Fibroblast of skin of right quadriceps (primary cell): ENCODE measurements around the gene PODXL2.
"Not testable (repeated sequence)": the region's sequence is repeated elsewhere in the genome, so short reads cannot be mapped to it uniquely, and the experiment has no call there.

ENCODE experiments used
- DNase-seq: peaks from one replicate; pipeline ENCODE4 v3.0.0-alpha.2; 2013

PODXL2 gene

DNA sequence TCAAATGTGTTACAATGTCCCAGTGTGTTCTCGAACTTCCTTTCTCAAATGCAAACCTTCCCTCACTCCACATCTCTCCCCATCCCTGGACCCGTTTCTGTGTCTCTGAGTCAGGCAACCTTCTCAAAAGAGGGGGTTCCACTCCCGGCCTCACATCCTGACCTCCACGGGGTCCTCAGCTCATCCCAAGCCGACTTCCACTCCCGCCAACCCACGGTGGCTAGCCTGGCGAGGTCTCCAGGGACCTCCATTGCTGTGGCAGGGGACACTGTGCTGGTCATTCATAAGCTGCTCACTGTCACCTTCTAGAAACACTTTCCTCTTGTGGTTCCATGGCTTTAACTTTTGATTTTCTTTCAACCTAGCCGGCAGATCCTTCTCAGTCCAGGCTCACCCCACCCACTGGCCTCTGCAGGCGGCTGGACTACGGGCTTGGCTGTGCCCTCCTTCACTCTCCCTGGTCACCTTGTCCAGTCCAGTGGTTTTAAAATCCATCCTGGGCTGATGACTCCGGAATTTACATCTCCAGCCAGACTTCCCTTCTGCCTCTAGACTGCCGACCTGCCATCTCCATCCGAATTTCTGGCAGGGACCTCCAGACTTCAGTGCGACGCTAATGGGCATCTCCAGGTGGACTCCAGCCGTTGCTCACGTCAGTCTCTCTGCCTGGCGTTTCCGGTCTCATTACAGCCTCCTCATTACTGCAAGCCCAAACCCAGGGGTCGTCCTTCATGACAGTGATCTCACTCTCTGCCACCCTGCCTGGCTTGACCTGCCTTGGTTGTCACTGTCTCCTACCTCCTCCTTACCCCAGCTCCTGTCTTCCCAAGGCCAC, 63.7 kb downstream of the PODXL2 start:
- no peak for DNase-seq

DNA sequence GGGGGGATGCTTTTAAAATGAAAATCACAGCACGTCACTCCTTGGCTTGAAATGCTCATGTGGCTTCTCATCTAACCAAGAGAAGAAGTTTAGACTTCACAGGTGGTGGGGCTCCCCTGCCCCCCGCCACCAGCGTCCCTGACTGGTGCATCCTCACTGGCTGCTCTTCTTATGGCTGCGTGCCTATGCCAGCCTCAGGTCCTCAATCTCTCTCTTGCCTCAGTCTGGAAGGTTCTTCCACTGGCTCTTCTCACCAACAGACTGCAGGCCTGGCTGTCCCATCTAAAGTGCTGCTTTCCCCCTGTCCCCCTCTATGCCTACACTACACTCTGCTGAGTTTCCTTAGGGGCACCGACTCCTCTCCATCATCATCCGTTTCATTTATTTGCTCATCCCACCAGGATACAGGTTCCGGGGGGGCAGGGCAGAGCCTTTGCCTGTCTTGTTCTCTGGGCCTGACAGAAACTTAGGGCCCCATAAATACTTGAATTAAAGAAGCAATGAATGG, 64.4 kb downstream of the PODXL2 start:
- no peak for DNase-seq

DNA sequence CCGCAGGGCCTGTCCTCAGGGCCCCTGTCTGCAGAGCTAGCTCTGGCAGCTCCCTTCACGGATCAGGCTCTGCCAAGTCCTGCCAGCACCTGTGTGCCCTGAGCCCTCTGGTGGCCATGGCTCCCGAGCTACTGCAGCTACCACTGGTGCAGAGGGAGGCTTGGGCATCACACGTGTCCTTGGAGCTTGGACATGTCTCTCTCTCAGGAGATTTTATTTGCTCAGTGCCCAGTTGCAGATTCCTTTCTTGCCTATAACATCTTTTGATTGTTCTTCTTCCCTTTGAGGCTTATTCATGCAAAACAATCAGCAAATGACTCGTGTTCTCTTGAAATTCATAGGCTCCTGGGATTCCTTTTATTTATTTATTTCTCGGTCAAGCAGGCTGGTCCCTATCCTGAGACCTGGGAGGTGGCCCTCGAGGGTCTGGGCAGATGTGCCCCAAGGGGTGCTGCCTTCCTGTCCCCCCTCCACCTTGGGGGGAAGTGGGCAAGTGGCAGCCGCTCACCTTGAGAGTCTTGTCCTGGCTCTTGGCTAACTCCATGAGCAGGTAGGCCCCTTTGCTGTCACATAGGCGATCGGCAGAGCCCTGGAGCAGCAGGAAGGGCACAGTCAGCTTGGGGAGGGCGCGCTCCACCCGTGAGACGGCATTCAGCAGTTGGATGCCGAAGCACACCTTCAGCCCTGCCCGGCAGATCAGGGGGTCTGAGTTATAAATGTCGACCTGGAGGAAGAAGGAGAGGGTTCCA, 65.7 kb downstream of the PODXL2 start:
- DNase-seq: no peak

DNA sequence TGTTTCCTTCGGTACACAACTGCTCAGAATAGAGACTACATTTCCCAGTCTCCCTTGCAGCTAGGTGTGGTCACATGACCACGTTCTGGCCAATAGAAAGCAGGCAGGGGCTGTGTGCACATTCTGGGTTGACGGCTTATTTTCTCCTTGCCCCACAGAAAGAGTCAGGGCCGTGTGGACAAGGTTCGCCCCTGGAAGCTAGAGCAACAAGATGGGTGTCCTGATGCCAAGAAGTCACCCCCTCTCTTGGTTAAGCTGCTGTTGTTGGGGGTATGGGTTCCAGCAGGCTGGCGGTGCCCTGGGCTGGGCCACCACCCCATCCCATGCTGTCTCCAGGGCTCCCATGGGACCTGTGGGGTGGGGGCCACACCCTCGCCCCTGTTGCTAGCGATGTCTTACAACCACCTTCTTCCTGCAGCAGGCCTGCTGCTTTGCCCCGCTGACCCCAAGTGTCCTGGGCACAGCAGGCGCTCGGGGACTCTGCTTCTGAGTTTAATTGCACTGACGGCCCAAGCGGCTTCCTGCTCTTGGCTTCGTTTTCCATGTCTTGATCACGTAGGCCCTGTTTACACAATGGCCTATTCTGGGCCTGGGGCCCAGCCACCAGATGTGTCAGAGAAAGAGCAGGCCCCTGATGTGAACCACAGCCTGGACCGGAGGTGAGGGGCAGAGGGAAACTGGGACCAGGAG, 68.7 kb downstream of the PODXL2 start:
- DNase-seq: peak; percentile 87

DNA sequence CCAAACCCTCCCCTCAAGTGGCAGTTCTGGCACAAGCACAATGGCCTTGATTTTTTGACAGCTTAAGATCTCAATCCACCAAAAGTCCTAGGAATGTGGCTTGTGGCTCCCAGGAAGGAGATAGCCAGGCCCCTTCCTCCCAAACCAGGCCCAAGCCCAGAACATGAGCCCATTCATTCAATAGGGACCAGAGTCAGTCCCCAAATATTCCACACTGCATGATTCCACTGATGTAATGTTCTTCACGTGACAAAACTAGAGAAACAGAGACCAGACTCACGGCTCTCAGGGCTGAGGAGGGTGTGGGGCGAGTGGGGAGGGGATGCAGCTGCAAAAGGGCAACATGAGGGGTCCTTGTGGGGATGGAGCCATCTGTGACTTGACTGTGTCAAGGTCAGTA, 69.3 kb downstream of the PODXL2 start:
- no peak for DNase-seq

DNA sequence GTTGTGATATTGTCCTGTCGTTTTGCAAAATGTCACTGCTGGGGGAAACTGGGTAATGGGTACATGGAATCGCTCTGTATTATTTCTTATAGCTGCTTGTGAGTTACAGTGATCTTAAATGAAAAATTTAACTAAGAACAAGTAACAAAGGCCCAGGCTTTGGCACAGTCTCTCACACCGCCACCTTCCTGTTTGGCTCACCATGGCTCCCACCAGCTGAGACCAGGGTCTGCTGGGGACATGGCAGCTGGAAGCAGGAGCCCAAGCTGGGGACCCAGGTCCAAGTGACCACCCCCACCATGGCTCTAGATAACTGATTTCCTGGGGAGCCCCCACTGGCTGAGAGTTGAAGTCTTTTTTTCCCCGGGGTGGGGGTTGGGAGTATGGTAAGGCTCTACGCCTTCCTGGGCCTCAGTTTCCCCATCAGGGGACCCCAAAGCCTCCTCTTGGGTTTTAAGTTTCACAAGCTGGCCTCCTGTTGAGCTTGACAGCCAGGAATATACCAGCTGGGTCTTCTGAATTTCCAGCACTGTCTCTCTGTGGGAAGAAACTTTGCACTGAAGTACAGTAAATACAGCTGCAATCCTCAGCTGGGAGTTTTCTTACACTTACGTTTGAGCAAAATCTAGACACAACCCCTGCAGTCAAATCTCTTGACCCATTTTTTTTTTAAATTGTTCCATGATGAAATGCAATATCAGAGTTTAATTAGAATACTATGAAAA, 69.9 kb downstream of the PODXL2 start:
- no peak for DNase-seq

DNA sequence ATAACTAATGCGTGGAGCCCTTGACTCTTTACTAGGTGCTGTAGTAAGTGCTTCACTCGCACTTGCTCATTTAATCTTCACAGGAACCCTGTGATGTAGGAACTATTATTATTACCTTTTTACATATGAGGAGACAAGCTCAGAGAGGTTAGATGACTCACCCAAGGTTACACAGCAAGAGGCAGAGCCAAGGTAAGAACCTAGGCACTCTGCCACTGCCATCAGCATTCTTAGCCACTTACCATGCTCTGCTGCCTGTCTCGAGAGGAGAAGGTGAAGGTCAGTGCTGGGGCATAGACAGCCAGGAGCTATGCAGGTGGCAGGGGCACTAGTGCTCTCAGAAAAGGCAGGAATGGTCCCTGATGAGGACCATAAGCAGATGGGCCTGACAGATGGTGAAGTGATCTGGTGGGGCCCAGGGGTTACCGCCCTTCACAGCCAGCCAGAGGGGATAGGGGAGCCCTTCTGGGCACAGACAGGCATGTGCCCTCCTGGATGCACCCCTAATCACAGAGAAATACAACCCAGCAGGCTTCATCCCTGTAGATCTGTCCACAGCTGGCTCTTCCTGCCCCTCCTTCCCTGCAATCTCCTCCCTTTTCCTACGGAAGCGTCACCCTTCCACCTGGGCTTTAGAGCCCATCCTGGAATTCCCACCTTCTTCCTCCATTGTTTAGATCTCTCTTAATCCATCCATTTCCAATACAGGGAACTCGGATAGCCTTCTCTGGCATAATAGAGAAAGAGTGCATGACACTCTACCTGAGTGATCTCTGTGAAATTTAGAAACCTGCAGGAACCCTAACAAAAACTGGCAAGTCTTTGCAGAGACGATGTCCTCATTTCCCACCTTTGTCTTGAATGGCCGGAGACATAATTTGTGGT, 70.7 kb downstream of the PODXL2 start:
- DNase-seq: no peak

DNA sequence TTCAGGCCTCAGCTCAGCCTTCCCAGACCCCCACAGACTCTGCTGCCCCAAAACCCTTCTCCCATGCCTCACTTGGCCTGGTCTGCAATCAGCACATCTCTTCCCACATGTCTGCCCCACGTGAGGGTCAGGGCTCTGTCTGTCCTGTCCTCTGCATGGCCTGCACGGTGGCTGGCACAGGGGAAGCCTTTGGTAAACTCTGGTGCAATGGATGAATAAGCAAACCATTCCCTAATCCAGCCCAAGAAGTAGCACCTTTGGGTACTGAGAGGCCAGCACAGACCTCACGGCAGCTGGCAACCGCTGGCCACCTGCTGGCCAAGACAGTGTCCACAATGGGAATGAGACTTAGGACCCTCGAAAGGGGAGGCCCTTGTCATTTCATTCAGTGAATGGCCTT, 71.4 kb downstream of the PODXL2 start:
- DNase-seq: no peak

DNA sequence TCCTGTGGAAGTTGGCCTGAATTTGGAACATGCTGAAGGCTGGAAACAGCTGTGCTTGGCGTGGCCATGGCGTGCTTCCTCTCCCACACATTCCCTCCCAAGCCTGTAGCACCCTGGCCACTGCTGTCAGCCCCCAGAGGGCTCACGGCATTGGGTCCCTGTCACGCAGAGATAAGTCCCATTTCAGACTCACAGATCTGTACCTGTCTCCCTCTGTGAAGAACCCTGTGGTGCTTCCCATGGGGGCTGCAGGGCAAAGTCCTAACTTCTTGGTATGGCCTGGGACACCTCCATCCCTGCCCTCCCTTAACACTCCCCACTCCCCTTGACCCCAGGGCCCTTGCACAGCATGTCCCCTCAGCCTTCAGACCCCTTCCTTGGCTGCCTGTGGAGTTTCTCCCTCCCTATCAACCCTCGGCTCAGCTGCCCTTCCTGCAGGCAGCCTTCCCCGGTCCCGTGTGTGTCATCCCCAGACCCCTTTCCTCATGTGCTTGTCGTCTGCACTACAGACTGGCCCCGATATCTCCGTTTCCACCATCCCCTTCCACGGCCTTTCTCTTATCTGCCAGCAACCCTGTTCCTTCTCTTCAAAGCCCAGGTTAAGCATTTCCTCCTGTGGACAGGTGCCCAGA, 72.4 kb downstream of the PODXL2 start:
- no peak for DNase-seq

DNA sequence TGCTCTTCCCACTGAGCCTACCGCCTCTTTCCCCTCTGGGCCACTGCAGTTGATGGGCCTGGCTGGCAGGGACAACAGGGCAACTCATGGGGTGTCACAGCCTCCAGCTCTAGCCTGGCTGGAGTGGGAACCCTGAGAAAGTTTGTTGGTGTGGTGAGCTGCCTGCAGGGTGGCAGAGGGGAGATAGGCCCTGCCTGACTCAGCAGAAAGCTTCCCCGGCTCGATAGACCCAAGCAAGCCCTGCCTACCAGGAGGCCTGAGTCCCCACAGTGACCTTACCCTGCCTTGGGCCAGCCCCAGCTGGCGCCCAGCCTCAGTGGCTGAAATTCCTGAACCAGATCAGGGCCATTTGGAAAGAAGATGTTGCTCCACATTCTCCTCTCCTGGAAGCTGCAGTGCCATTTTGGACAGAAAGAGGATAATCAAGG, 73.2 kb downstream of the PODXL2 start:
- DNase-seq: no peak

DNA sequence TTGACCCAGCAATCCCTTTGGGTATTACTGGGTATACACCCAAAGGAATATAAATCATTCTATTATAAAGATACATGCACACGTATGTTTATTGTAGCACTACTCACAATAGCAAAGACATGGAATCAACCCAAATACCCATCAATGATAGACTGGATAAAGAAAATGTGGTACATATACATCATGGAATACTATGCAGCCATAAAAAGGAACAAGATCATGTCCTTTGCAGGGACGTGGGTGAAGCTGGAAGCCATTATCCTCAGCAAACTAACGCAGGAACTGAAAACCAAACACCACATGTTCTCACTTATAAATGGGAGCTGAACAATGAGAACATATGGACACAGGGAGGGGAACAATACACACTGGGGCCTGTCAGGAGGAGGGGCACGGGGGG, 75.9 kb downstream of the PODXL2 start:
- not testable (repeated sequence) for DNase-seq

DNA sequence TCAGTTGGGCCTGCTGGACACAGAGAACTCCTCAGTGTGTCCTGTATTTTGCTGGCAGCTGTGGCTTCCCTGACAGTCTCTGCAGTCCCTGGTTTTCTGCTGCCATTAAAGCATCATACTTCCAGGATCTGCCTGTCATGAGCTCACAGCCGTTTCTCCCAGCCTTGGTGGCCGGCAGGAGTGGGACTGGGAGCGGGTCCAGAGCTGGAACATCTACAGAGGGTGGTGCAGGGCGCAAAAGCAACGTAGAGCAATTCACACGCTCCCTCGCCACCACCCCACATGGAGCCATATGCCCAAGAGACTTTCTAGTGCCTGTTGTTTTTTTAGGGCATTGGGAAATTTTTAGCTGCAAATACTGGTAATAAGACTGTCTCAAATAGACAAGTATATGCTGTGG, 77.3 kb downstream of the PODXL2 start:
- DNase-seq: no peak

DNA sequence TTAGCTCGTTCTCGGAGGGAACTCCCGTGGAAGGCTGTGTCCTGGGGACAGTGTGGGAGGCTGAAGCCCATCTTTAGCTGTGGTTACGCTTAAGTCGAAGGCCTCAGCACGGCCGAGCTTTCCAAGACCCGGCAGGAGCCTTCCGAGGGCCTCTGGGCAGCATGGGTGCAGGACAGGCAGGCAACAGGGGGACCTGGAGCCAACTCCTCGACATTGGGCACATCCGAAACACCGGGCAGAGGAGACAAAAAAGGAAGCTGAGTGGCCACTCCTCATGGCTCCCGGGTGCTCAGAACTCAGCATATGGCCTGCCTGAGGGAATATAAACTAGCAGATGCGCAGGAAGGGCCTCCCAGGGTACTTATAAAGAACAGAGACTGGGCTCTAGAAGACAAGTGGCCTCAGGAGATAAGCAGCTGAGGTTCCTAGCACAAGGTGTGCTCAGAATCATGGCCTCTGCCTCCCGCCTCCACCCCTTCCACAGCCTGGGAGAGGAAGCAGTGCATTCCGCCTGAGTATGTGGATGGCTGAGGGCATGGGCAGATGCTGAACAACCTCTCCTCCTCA, 77.9 kb downstream of the PODXL2 start:
- DNase-seq: no peak

DNA sequence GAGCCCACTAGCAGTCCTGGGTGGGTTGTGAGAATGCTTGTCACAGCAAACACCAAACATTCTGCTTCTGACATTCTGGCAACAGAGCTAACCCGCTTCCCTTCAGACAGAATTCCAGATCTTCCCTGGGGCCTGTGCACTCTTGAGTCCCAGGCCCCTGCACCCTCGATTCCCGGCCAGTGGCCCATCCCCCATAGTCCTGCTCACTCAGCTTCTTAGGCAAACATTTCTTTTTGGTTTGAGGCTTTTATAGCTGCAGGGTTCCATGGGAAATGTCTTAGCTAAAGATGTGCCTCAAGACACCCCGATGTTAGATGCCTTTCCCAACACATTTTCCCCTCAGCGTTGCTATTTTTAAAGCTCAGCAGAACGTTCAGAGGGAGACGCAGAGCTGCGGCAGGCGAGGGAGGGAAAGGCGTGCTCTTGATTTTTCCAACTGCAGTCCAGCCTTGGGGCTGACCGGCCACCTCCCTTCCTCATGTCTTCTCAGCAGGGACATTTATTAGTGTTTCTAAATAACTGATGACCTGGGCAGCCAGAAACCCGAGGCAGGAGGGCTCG, 78.9 kb downstream of the PODXL2 start:
- no peak for DNase-seq

DNA sequence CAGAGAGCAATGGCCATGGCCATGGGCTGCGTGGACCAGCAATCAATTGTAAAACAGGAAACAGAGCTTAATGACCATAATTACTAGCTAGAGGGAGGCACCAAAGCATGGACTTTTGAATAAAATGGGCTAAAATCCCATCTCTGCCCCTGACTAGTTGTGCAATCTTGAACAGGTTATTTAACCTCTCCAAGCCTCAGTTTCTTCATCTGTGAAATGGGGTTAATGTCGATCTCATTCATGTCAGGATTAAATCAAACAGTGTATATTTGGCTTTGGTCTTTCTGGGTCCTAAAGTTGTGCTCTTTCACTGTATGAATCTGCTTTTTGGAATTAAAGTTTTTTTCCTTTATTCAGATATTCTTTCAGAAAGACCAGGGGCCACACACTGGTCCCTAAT, 79.9 kb downstream of the PODXL2 start:
- DNase-seq: no peak

DNA sequence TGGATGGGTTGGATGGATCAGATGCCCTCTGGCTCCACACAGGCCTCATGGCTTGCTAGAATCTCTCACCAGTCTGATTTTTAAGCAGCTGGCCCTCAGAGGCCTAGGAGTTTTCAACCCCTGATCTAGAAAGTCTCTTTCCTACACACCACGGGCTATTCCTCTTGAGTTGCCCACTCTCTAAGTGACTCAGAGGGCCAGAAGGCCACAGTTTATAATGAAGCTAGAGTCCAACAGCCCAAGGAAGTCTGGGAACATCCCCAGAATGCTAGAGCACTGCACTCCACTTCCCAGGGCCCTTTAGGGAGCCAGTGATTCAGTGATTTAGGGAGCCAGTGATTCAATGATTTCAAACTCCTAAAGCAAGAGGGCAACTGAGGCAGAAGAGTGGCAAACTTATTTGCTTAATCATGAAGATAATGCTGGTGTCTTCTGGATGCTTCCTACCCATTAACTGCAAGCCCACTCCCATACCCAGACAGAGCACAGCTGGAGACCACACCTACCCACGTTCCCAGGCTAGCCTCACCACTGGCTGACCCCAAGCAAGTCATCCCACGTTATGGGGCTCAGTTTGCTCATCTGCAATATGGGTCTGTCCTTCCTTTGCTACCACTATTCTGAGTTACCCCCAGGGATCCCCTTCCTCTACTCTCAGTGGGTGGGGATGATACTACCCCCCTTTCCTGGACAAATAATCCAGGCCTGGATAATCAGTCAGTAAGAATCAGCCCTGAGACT, 80.5 kb downstream of the PODXL2 start:
- DNase-seq: no peak

DNA sequence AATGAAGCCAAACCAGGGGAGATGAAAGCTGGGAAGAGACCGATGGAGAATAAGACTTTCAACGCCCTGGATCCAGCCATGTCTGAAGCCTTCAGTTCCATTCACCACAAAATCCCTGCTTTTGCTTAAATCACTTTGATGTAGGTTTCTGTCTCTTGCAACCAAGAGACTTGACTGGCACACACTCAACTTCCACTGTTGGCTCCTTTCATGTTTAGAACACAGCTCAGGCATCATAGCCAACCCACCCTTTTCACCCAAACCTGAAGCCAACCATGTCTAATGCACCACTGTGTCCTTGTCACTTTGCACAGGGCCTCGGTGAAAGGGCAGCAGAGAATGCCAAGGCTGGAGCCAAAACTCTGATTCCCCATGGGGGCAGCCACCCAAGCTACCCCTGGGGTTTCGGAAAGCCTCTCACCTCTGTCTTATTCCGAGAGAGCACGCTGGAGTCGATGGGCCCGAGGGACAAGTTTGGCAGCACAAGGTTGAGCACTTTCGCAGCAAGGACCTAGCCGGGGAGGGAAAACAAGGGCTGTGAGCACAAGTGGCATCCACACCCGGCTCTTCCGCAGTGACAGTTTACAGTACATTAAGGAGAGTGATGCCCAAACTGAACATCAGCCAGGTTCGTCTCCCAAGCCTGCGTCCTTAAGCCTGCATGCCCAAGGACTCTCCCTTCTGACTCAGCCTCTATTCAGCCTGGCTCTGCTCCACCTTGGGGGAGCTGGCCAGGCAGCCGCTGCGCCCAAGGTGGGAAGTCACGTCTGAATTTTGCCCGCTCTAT, 81.4 kb downstream of the PODXL2 start:
- DNase-seq: no peak

DNA sequence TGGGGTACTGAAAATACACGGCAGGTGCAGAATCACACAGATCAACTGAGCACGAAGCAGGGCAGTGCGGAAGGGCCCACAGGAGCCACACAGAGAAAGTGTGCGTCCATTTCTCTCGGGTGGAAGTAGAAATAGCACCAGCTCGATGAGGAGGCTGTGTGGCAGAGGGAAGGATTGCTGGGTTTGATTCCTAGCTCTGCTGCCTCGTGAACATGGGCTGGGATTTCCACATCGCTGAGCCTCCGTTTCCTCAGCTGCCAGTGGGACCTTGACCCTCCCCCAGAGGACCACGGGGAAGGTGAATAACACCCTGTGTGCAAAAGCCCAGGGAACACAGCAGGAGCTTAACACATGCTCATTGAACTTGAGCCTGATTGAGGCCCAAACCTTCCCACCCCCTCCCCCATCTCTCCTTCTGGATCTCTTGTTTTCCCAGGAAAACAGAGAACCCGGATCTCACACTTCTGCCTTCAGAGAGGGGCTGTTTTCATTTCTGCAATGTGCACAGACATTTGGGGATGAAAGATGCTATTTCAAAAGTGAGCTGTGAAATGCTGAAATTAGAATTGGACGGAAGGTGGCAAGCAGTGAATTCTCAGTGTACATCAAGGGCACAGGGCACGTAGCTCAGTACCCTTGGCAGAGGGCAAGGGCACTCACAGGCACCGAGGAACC, 82.2 kb downstream of the PODXL2 start:
- DNase-seq: no peak
